ENCODE measurements around the gene RRP12.

Gene RRP12

DNA sequence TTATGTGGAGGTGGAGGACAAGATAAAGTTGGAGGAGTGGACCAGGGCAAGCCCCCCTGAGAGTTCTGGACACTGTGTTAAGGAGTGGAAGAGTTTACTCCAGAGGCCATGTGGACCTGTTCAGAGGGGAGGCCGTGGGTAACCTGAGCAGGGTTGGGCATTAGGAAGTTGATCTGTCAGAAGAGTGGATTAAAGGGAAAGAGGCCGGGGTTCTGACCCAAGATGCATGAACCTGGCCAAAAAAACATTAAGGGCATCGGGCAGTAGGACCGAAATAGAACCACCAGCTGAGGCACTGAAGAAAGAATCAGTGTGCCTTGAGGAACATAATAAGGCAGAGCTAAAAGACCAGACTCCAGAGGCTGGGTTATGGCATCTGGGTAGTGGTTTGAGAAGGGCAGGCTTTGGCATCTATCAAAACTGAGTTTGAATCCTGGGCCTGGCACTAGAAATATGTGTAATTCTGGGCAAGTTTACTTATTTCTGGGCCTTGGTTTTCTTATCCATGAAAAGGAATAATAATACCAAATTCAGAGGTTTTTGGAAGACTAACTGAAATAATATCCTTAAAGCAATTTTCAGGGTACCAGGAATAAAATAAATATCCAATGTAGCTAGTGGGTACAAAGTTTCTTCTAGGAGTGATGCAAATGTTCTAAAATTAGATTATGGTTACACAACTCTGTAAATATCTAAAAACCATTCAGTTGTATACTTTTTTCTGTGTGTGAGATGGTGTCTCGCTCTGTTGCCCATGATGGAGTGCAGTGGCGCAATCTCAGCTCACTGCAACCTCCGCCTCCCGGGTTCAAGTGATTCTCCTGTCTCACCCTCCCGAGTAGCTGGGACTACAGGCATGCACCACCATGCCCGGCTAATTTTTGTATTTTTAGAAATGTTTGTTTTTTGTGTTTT lies 93.0 kb downstream of the RRP12 start:
- no peak for DNase-seq

DNA sequence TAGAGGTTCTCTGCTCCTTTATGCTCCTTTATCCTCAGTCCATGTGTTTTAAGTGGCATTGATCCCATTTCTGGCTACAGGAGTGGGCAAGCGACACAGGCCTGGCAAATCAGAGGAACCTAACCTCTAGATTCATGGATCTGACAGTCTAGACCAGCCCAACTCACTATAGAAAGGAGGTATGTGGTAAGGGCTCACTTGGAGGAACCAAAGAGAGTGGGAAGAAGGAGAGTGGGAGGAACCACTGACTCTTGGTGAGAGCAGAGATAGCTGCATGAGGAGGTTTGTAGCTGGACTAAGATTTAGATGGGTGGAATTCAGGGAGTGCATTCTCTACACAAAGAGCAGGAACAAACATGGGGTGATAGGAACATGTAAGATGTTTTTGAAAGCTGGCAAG lies 93.7 kb downstream of the RRP12 start:
- no peak for DNase-seq

Data from NCI-H2029 treated with DMSO at 0.1 percent for 48 hours (cell line).